Muscle of leg (tissue), 11 donors: ENCODE results near the gene DHH. TPM values are rescaled to one million over a fixed set of nuclear protein-coding genes. Genes with fewer than 3 reads are reported as not detected.

Source experiments
- DNase-seq: peaks from one replicate; pipeline ENCODE4 v3.0.0; 2013
- H3K27ac ChIP-seq: one replicate; pipeline ENCODE4 v1.5.1; 2013; ENCODE audit warnings: mild to moderate bottlenecking, low read length, control low read depth
- H3K27me3 ChIP-seq: one replicate; pipeline ENCODE4 v1.6.1; 2013; ENCODE audit warnings: low read length; ENCODE audit not compliant: control insufficient read depth, insufficient read depth
- H3K36me3 ChIP-seq: one replicate; pipeline ENCODE4 v1.6.1; 2013; ENCODE audit warnings: low read length; ENCODE audit not compliant: control insufficient read depth, insufficient read depth
- H3K4me1 ChIP-seq: one replicate; pipeline ENCODE4 v1.6.1; 2013; ENCODE audit warnings: low read length; ENCODE audit not compliant: control insufficient read depth, insufficient read depth
- H3K4me3 ChIP-seq: one replicate; pipeline ENCODE4 v1.5.1; 2013; ENCODE audit warnings: low read length, control low read depth
- H3K9me3 ChIP-seq: replicated peaks from 2 replicates; pipeline ENCODE4 v1.6.1; 2013; ENCODE audit warnings: low read depth, low read length; ENCODE audit not compliant: control insufficient read depth
- WGBS: methylation state at CpG from one replicate; pipeline ENCODE4 v1.1.5; 2013; ENCODE audit warnings: missing lambda C conversion rate; ENCODE audit not compliant: insufficient coverage; 5-methylcytosine and 5-hydroxymethylcytosine counted together
- polyA plus RNA-seq, 8 donors: library from polyadenylated mRNA; unstranded; fragments of 120-200 nt; gene quantifications; one replicate each; pipeline versions ENCODE4 v1.2.1 to v1.2.3, GENCODE V29; 2013; ENCODE audit warnings: inconsistent platforms in 1 of 8, low replicate concordance in 1 of 8; ENCODE audit not compliant: insufficient read length in 8 of 8, insufficient read depth in 1 of 8
- total RNA-seq: library from RNA; stranded (reverse); fragments of 120-200 nt; gene quantifications from one replicate; pipeline ENCODE4 v1.2.4, GENCODE V29; 2013

DHH gene
- total and polyA plus RNA-seq, 9 donors: 0.42 to 3.4 (median 1.1) TPM

- Histone ChIP-seq H3K27me3 (peaks cover 71% of the 10 kb centered on the region), H3K27ac (peak overlapping the region; percentile 8), H3K4me3 (no peak overlapping the region), H3K36me3 (peaks cover 19% of the 10 kb centered on the region), H3K4me1 (peaks cover 59% of the 10 kb centered on the region), H3K9me3 (no peaks in the 10 kb centered on the region)
- DNase-seq: no peak
- 43% methylated on average over 1 of the region's 4 CpGs for WGBS
Observed at GRCh38 chr12:49092816-49093406, 1.7 kb downstream of the DHH start.

- H3K27ac ChIP-seq: peak overlapping the region; percentile 29
- no peaks in the 10 kb centered on the region for H3K9me3 ChIP-seq
- peaks cover 61% of the 10 kb centered on the region for H3K4me1 ChIP-seq
- 2% methylated on average over 17 of the region's 32 CpGs for WGBS
- H3K27me3 ChIP-seq: peaks cover 71% of the 10 kb centered on the region
- H3K36me3 ChIP-seq: peaks cover 12% of the 10 kb centered on the region
- DNase-seq: peak; percentile 47
- H3K4me3 ChIP-seq: peak overlapping the region; percentile 24
Observed at GRCh38 chr12:49092086-49092815, 2.4 kb downstream of the DHH start.

GRCh38 chr12:49091836-49092085 is 2.8 kb downstream of the DHH start:
- peaks cover 61% of the 10 kb centered on the region for H3K4me1 ChIP-seq

GRCh38 chr12:49091056-49091835 is 3.4 kb downstream of the DHH start:
- H3K9me3 ChIP-seq: no peaks in the 10 kb centered on the region
- WGBS: 28% methylated on average over 24 of the region's 41 CpGs
- no peak for DNase-seq

More at GRCh38 chr12:49091836-49092085, 2.8 kb downstream of the DHH start:
- Histone ChIP-seq H3K9me3 (no peaks in the 10 kb centered on the region), H3K27me3 (peaks cover 71% of the 10 kb centered on the region), H3K27ac (no peak overlapping the region), H3K4me3 (peak overlapping the region; percentile 24), H3K36me3 (peaks cover 8% of the 10 kb centered on the region)
- 8% methylated on average over 12 of the region's 14 CpGs for WGBS
- no peak for DNase-seq

GRCh38 chr12:49089821-49090773 is 4.5 kb downstream of the DHH start:
- H3K36me3 ChIP-seq: no peaks in the 10 kb centered on the region
- no peak overlapping the region for H3K27ac ChIP-seq
- DNase-seq: peak; percentile 62
- no peaks in the 10 kb centered on the region for H3K9me3 ChIP-seq
- H3K4me1 ChIP-seq: peaks cover 60% of the 10 kb centered on the region
- H3K4me3 ChIP-seq: peak overlapping the region; percentile 36
- under 1% methylated on average over 80 of the region's 88 CpGs for WGBS
- peaks cover 71% of the 10 kb centered on the region for H3K27me3 ChIP-seq

More at GRCh38 chr12:49091056-49091835, 3.4 kb downstream of the DHH start:
- Histone ChIP-seq H3K4me1 (peaks cover 61% of the 10 kb centered on the region), H3K4me3 (no peak overlapping the region), H3K36me3 (peaks cover 4% of the 10 kb centered on the region), H3K27me3 (peaks cover 71% of the 10 kb centered on the region), H3K27ac (no peak overlapping the region)

GRCh38 chr12:49088932-49089330 is 5.7 kb downstream of the DHH start:
- 68% methylated on average over 4 of the region's 6 CpGs for WGBS
- H3K4me3 ChIP-seq: no peak overlapping the region
- H3K4me1 ChIP-seq: peaks cover 49% of the 10 kb centered on the region
- no peaks in the 10 kb centered on the region for H3K9me3 ChIP-seq
- DNase-seq: no peak
- no peak overlapping the region for H3K27ac ChIP-seq
- peaks cover 59% of the 10 kb centered on the region for H3K27me3 ChIP-seq
- H3K36me3 ChIP-seq: no peaks in the 10 kb centered on the region

GRCh38 chr12:49088150-49088931 is 6.3 kb downstream of the DHH start:
- Histone ChIP-seq H3K4me3 (peak overlapping the region; percentile 10), H3K4me1 (peaks cover 44% of the 10 kb centered on the region), H3K27ac (no peak overlapping the region), H3K36me3 (no peaks in the 10 kb centered on the region), H3K9me3 (no peaks in the 10 kb centered on the region), H3K27me3 (peaks cover 53% of the 10 kb centered on the region)
- DNase-seq: peak; percentile 88
- WGBS: under 1% methylated on average over 14 of the region's 18 CpGs

GRCh38 chr12:49086116-49086515 is 8.5 kb downstream of the DHH start:
- H3K27ac ChIP-seq: no peak overlapping the region
- no peaks in the 10 kb centered on the region for H3K36me3 ChIP-seq
- no peak for DNase-seq
- WGBS: 82% methylated on average over 1 of the region's 3 CpGs
- H3K9me3 ChIP-seq: no peaks in the 10 kb centered on the region
- peaks cover 29% of the 10 kb centered on the region for H3K4me1 ChIP-seq
- no peak overlapping the region for H3K4me3 ChIP-seq
- peaks cover 31% of the 10 kb centered on the region for H3K27me3 ChIP-seq

GRCh38 chr12:49084438-49084837 is 10.2 kb downstream of the DHH start:
- H3K4me3 ChIP-seq: no peak overlapping the region
- WGBS: no CpG with 5 or more reads among the region's 3 CpGs
- H3K36me3 ChIP-seq: no peaks in the 10 kb centered on the region
- H3K27ac ChIP-seq: no peak overlapping the region
- H3K27me3 ChIP-seq: peaks cover 14% of the 10 kb centered on the region
- no peaks in the 10 kb centered on the region for H3K9me3 ChIP-seq
- no peak for DNase-seq
- peaks cover 21% of the 10 kb centered on the region for H3K4me1 ChIP-seq
